Astrocyte (in vitro differentiated cells and primary cell): Measurements from ENCODE around the gene ZNF132. TPM values are rescaled to one million over a fixed set of nuclear protein-coding genes. Genes with fewer than 3 reads are reported as not detected.

ENCODE experiments used
- DNase-seq: peaks from one replicate; pipeline ENCODE4 v3.0.0-alpha.2; 2010; ENCODE audit warnings: low read depth
- FAIRE-seq: peaks from 2 replicates; lab custom pipeline; 2011; peaks lifted over from hg19 to GRCh38; lab: Jason Lieb, UNC
- H2AFZ ChIP-seq: 2 replicates; pipeline ENCODE4 v1.6.0; 2012; ENCODE audit warnings: low read depth, low read length, inconsistent platforms
- H3K27ac ChIP-seq: 2 replicates; pipeline ENCODE4 v1.5.1; 2011; ENCODE audit warnings: low read depth, low read length, inconsistent platforms
- H3K27me3 ChIP-seq: 2 replicates; pipeline ENCODE4 v1.6.0; 2011; ENCODE audit warnings: low read length, inconsistent platforms; ENCODE audit not compliant: insufficient read depth
- H3K36me3 ChIP-seq: 2 replicates; pipeline ENCODE4 v1.5.1; 2011; ENCODE audit warnings: low read length, inconsistent platforms; ENCODE audit not compliant: insufficient read depth
- H3K4me1 ChIP-seq: 2 replicates; pipeline ENCODE4 v1.5.1; 2011; ENCODE audit warnings: low read length, inconsistent platforms; ENCODE audit not compliant: insufficient read depth
- H3K4me2 ChIP-seq: 2 replicates; pipeline ENCODE4 v1.6.0; 2012; ENCODE audit warnings: low read length, inconsistent platforms
- H3K4me3 ChIP-seq: 2 replicates; pipeline ENCODE4 v1.5.1; 2011; ENCODE audit warnings: low read depth, mild to moderate bottlenecking, low read length, inconsistent platforms; ENCODE audit not compliant: insufficient read depth
- H3K79me2 ChIP-seq: 2 replicates; pipeline ENCODE4 v1.6.0; 2012; ENCODE audit warnings: mild to moderate bottlenecking, low read length, inconsistent platforms; ENCODE audit not compliant: insufficient read depth
- H3K9ac ChIP-seq: 2 replicates; pipeline ENCODE4 v1.6.0; 2012; ENCODE audit warnings: mild to moderate bottlenecking, low read length, inconsistent platforms
- H3K9me3 ChIP-seq: 2 replicates; pipeline ENCODE4 v1.5.1; 2012; ENCODE audit warnings: low read depth, mild to moderate bottlenecking, low read length, inconsistent platforms; ENCODE audit not compliant: insufficient read depth
- H4K20me1 ChIP-seq: 2 replicates; pipeline ENCODE4 v1.6.0; 2012; ENCODE audit warnings: low read length, inconsistent platforms; ENCODE audit not compliant: insufficient read depth
- H3K27ac Mint-ChIP-seq: one replicate; pipeline ENCODE4 v1.8.0; 2021; ENCODE audit warnings: mild to moderate bottlenecking, mixed read lengths; ENCODE audit not compliant: unreplicated experiment
- H3K27me3 Mint-ChIP-seq: one replicate; pipeline ENCODE4 v1.8.0; 2021; ENCODE audit warnings: low read depth, mixed read lengths; ENCODE audit not compliant: unreplicated experiment
- H3K36me3 Mint-ChIP-seq: one replicate; pipeline ENCODE4 v1.8.0; 2021; ENCODE audit warnings: low read depth, mixed read lengths; ENCODE audit not compliant: unreplicated experiment
- H3K4me1 Mint-ChIP-seq: one replicate; pipeline ENCODE4 v1.8.0; 2021; ENCODE audit warnings: low read depth, mixed read lengths; ENCODE audit not compliant: unreplicated experiment
- H3K4me3 Mint-ChIP-seq: one replicate; pipeline ENCODE4 v1.8.0; 2021; ENCODE audit warnings: mild to moderate bottlenecking, moderate library complexity, mixed read lengths; ENCODE audit not compliant: unreplicated experiment
- H3K9me3 Mint-ChIP-seq: one replicate; pipeline ENCODE4 v1.8.0; 2021; ENCODE audit warnings: mild to moderate bottlenecking, mixed read lengths; ENCODE audit not compliant: unreplicated experiment
- CTCF ChIP-seq: IDR thresholded peaks from 2 replicates; pipeline ENCODE4 v1.5.1; 2011; ENCODE audit warnings: low read depth, mild to moderate bottlenecking, inconsistent platforms, low read length, moderate library complexity; ENCODE audit not compliant: insufficient read depth
- EZH2 ChIP-seq: IDR thresholded peaks from 2 replicates; pipeline ENCODE4 v1.6.1; 2012; ENCODE audit warnings: mild to moderate bottlenecking, low read length, inconsistent platforms; ENCODE audit not compliant: insufficient read depth
- total RNA-seq: library from RNA; stranded (reverse); gene quantifications from 2 replicates; pipeline ENCODE4 v1.2.1, GENCODE V29; 2021

Gene ZNF132
- total RNA-seq, 1 donor from 2014 or later, result 1.9 TPM

- no peak overlapping the region for H2AFZ ChIP-seq
- H3K4me3 ChIP-seq, result no peak overlapping the region
- peaks cover 12% of the 10 kb centered on the region for H3K36me3 ChIP-seq
- no peaks in the 10 kb centered on the region for H3K79me2 ChIP-seq
- H3K27me3 ChIP-seq, result no peaks in the 10 kb centered on the region
- H3K27ac Mint-ChIP-seq, result no peak overlapping the region
- no peaks in the 10 kb centered on the region for H3K9me3 Mint-ChIP-seq
- no peaks in the 10 kb centered on the region for H3K9me3 ChIP-seq
- no peak overlapping the region for H3K9ac ChIP-seq
- no peaks in the 10 kb centered on the region for H3K27me3 Mint-ChIP-seq
- peaks cover 14% of the 10 kb centered on the region for H3K36me3 Mint-ChIP-seq
- H3K4me3 Mint-ChIP-seq, result no peak overlapping the region
- peaks cover 18% of the 10 kb centered on the region for H3K4me1 ChIP-seq
- FAIRE-seq, result no peak
- TF ChIP-seq CTCF (no peak), EZH2 (no peak)
- H3K4me1 Mint-ChIP-seq, result peaks cover 4% of the 10 kb centered on the region
- DNase-seq, result no peak
- H3K27ac ChIP-seq, result no peak overlapping the region
- peaks cover 27% of the 10 kb centered on the region for H4K20me1 ChIP-seq
- H3K4me2 ChIP-seq, result no peak overlapping the region
These were observed 41.9 kb downstream of the ZNF132 start for GRCh38 chr19:58398087-58398486.

GRCh38 chr19:58397533-58398037, 42.4 kb downstream of the ZNF132 start:
- Mint-ChIP-seq H3K4me1 (peaks cover 4% of the 10 kb centered on the region), H3K27ac (no peak overlapping the region), H3K9me3 (no peaks in the 10 kb centered on the region), H3K4me3 (no peak overlapping the region), H3K36me3 (peaks cover 18% of the 10 kb centered on the region), H3K27me3 (no peaks in the 10 kb centered on the region)
- Histone ChIP-seq H3K4me3 (no peak overlapping the region), H3K9me3 (no peaks in the 10 kb centered on the region), H2AFZ (no peak overlapping the region), H3K27me3 (no peaks in the 10 kb centered on the region), H3K27ac (no peak overlapping the region), H3K9ac (no peak overlapping the region), H4K20me1 (peaks cover 32% of the 10 kb centered on the region), H3K4me1 (peaks cover 18% of the 10 kb centered on the region), H3K36me3 (peaks cover 17% of the 10 kb centered on the region), H3K4me2 (no peak overlapping the region), H3K79me2 (peaks cover 4% of the 10 kb centered on the region)
- TF ChIP-seq EZH2 (no peak), CTCF (no peak)
- FAIRE-seq, result no peak
- DNase-seq, result no peak

GRCh38 chr19:58396691-58397532, 43.0 kb downstream of the ZNF132 start:
- Histone ChIP-seq H3K27ac (no peak overlapping the region), H3K27me3 (no peaks in the 10 kb centered on the region), H3K4me2 (peak overlapping the region; percentile 73), H3K9me3 (no peaks in the 10 kb centered on the region), H3K36me3 (peaks cover 20% of the 10 kb centered on the region), H3K4me1 (peaks cover 16% of the 10 kb centered on the region), H3K79me2 (peaks cover 9% of the 10 kb centered on the region), H4K20me1 (peaks cover 38% of the 10 kb centered on the region), H3K4me3 (no peak overlapping the region), H3K9ac (no peak overlapping the region), H2AFZ (no peak overlapping the region)
- no peak overlapping the region for H3K27ac Mint-ChIP-seq
- H3K9me3 Mint-ChIP-seq, result no peaks in the 10 kb centered on the region
- peaks cover 18% of the 10 kb centered on the region for H3K36me3 Mint-ChIP-seq
- FAIRE-seq (no peak), DNase-seq (no peak)
- peaks cover 4% of the 10 kb centered on the region for H3K4me1 Mint-ChIP-seq
- no peak overlapping the region for H3K4me3 Mint-ChIP-seq
- no peaks in the 10 kb centered on the region for H3K27me3 Mint-ChIP-seq
- TF ChIP-seq EZH2 (no peak), CTCF (no peak)
